Activated CD4-positive, alpha-beta T cell treated with anti-CD3 and anti-CD28 coated beads, Interleukin-2, Interleukin-4, amounts not matched to agents 100 ng/mL and 50 ng/mL, durations not matched to agents 16 hours and 8 hours (primary cell): ENCODE measurements around the gene SS18L1.

Source experiments
- DNase-seq: peaks from one replicate; pipeline ENCODE4 v3.0.0-alpha.2; 2020; ENCODE audit warnings: low spot score

SS18L1 gene

GRCh38 chr20:62212299-62212698, 68.7 kb downstream of the SS18L1 start:
- no peak for DNase-seq

- DNase-seq, result no peak
Measured at GRCh38 chr20:62214067-62214466, 70.5 kb downstream of the SS18L1 start.

- no peak for DNase-seq
Measured at GRCh38 chr20:62215020-62215990, 71.7 kb downstream of the SS18L1 start.

GRCh38 chr20:62215991-62216635, 72.5 kb downstream of the SS18L1 start:
- DNase-seq, result no peak

DNA sequence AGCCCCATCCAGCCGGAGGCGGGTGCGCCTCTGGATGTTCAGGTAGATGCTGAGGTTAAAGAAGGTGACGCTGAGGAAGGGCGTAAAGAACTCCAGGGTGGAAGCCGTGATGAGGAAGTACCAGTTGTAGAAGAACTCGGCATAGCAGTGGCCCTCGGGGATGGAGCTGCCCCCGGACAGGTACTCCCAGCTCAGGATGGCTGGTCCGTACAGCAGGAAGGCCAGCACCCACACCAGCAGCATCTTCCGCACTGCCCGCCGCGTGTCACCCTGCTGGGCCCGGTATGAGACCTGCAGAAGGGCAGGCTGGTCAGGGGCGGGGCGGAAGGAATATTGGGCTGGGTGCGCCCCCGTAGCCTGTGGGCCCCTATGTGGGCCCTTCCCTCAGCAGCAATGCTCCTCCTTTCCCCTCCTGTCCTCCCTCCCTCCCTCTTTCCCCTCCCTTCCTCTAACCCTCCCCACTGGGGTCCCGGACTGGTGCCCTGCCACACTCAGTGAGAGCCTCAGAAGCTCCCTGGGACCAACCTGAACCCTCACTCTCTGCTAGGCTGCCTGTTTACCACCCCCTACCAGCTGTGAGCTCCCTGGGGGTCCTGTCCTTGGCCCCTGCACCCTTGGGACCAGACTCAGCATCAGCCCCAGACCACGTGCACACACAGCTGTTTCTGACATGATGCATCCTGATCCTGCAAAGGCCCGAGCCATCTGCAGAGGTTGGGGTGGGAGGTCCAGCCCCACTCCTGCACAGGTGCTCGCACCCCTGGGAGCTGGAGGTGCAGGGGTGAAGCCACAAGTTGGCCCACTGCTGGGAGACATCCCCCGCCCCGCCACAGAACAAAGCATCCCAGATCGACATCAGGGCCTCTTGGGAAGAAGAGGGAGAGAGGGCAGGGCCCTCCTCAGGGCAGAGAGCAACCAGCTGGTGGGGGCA, 73.3 kb downstream of the SS18L1 start:
- DNase-seq, result no peak

- no peak for DNase-seq
Measured at GRCh38 chr20:62217913-62218773, 74.6 kb downstream of the SS18L1 start.

DNA sequence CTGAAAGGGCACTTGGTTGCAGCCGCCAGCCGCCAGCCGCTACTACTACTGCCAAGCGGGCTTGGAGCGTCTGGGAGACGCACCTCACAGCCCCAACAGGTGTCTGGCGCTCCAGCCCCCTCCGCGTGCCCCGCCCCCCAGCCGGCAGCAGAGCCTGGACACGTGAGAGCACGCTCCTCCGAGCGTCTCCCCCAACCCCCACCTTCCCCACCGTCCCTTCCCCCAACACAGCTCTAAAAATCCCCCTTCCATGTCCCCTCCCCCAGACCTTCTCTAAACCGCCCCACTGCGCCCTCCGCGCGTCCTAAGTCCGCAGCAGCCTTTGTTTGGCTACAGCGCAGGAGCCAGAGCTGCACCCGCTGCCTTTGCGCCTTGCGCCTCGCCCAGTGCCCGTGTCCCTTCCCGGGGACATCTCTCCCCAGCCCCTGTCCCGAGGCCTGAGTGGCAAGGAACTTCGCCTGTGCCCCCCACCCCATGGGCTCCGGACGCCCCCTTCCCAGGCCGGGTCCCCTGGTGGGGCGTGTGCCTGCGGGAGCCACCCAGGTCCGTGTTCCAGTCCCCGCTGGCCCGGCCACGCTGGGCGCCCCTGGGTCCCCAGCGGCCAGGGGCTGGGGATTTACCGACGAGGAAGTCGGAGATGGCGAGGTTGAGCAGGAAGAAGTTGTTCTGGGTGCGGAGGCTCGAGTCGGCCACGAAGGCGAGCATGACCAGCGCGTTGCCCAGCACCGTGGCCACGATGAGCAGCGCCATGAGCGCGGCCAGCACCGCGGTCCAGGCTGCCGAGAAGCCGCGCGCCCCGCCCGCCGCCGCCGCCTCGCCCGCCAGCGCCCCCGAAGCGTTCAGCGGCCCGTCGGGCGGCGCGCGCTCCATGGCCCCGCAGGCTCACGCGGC, 75.8 kb downstream of the SS18L1 start:
- DNase-seq, result no peak

- DNase-seq, result peak; percentile 22
Measured at GRCh38 chr20:62219992-62220665, 76.6 kb downstream of the SS18L1 start, which contains the start of gene HRH3. TSS of gene HRH3 (minus strand) at chr20:62220278. CDS start at chr20:62219970, 308 bp downstream.

GRCh38 chr20:62220666-62221568, 77.3 kb downstream of the SS18L1 start:
- no peak for DNase-seq

- no peak for DNase-seq
Measured at GRCh38 chr20:62222266-62222850, 78.8 kb downstream of the SS18L1 start.

- DNase-seq, result no peak
Measured at GRCh38 chr20:62222972-62223371, 79.4 kb downstream of the SS18L1 start.

GRCh38 chr20:62223571-62223970, 80.0 kb downstream of the SS18L1 start:
- no peak for DNase-seq

GRCh38 chr20:62224113-62224855, 80.7 kb downstream of the SS18L1 start:
- DNase-seq, result no peak

GRCh38 chr20:62225026-62225425, 81.5 kb downstream of the SS18L1 start:
- DNase-seq, result no peak

DNA sequence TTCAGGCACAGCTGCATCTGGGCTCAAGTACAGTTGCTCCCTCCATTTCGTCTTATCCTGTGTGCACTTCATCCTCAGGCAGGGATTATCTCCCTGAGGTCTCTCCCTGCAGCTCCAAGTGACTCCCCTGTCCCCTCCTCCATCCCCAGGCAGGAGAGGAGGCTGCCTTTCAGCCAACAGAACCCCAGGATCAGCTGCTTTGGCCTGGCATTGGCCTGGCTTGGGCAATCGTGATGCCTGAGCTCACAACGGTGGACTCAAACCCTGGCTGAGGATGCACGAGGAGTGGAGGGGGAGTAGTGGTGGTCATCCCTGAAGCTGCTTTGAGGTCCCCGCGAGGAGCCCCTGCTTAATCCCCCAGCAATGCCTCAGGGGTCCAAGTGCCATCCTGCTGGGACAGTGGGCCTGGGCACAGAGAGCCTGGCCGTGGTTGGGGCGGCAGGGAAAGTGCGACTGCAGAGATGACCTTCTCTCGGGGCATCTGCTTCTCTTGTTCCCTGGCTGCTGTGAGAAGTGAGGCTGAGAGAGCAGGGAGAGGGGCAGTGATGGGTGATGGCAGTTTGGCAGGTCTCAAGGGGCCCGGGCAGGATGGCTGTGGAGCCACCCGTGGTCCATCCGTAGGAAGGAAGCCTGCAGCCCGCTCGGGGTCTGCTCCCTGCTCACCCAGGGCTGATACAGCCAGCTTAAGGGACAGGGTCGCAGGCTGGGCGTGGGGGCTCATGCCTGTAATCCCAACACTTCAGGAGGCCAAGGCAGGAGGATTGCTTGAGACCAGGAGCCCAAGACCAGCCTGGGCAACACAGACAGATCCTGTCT, 82.5 kb downstream of the SS18L1 start:
- DNase-seq, result no peak
